NCI-H460 (cell line): ENCODE measurements around the gene ZDHHC9. TPM values are rescaled to one million over a fixed set of nuclear protein-coding genes. Genes with fewer than 3 reads are reported as not detected.

Experiments used
- DNase-seq: peaks from one replicate; pipeline ENCODE4 v3.0.0-alpha.2; 2016; ENCODE audit warnings: low read depth; ENCODE audit errors: extremely low read depth
- small RNA-seq, 2 experiments: library from RNA; depleted of rRNA; stranded (forward); fragments of <200 nt; gene quantifications; one replicate each; pipeline ENCODE3, GENCODE V24; 2014
- total RNA-seq: library from RNA; depleted of rRNA; stranded (reverse); fragments of >200 nt; shearing (Covaris generic); gene quantifications from 2 replicates; pipeline ENCODE4 v1.2.3, GENCODE V29; 2014; rRNA removed

The ZDHHC9 gene
- total RNA-seq, 1 experiment from 2014 or later, result 48.7 TPM

DNA sequence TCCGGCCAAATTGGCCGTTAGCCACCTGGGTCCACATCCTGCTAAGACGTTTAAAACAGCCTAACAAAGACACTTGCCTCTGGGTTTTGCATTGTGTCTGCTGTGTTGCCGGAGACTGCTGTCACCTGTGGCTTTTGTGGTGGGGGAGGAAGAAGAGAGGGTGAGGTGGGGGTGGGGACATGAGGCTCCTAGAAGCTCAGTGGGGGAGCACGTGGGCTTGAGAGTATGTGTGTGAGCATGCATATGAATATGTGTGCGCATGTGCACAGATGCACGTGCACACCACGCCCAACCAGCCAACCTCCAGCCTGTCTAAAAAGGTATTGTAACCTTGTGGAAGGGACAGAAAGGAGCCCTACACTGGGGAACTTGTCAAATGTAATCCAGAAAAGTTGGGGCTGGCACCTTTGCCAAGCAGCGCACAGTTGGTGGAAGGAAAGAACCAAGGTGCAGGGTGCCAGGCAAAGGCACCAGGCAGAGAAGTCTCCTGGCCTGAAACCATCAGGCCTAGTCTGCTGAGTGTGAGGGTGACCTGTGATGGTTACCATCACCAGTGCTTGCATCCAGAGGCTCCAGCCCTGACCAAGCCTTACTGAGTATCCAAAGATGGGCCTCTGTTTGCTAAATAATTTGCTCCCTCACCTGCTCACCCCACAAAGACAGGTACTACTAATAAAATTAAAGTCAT, 74.1 kb downstream of the ZDHHC9 start:
- DNase-seq, result no peak

DNA sequence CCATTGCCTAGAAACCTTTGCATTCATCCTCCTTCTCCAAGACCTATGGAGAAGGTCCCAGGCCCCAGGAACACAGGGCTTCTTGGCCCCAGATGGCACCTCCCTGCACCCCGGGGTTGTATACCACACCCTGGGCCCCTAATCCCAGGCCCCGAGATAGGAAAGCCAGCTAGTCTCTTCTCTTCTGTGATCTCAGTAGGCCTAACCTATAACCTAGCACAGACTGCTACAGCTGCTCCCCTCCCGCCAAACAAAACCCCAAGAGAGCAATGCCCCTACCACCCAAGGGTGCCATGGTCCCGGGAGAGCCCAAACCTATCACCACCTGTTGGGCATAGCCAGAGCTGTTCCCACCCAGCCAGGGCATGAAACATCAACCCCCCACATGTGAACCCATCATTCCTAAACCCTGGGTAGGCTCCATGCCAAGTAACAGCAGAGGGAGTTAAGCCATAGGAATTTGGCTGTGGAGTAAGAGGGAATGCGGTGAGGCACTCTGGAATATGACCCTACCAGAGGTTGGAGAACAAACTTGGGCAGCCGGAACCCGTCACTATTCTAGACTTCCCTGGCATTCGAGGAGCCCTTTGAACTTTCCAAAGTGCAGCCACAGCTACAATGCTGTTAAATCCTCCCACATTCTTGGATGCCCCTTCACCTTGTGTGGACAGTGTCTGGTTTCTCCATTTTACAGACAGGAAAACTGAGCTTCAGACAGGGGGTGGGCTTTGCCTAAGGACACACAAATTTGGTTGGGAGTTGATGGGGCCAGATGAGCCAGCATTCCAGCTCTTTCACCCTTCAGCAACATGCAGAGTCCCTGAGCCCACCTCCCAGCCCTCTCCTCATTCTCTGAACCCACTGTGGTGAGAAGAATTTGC, 74.9 kb downstream of the ZDHHC9 start:
- DNase-seq, result no peak

GRCh38 chrX:129768186-129768585, 75.5 kb downstream of the ZDHHC9 start:
- no peak for DNase-seq

DNA sequence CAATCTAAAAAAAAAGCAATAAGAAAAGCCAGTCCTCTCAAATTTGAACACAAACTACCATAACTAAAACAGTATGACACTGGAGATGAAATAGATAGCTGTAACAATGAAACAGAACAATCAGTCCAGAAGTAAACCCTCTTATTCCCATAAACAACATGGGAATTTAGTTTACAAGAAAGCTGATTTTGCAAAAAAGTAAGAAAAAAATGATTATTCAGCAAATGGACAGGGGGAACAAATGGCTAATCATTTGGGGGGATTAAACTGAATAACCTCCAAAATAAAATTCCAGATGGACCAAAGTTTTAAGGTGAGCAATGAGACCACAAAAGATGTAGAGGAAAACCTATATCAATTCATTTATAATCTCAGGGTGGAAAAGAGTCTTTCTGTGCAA, 80.0 kb downstream of the ZDHHC9 start:
- no peak for DNase-seq

GRCh38 chrX:129762448-129762847, 81.2 kb downstream of the ZDHHC9 start:
- DNase-seq, result no peak

DNA sequence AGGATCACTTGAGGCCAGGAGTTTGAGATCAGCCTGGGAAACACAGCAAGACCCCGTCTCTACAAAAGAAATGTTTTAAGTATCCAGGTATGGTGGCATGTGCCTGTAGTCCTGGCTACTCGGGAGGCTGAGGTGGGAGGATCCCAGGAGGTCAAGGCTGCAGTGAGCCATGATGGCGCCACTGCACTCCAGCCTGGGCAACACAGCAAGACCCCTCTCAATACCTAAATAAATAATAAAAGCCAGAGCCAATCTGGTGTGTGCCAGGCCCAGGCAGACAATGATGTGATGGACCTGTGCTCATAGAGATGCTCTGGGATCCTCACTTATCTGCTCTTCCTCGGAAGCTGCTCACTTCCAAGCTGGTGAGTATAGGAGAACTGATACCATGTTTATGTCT, 82.1 kb downstream of the ZDHHC9 start:
- no peak for DNase-seq

- DNase-seq, result no peak
Observed at GRCh38 chrX:129760981-129761380, 82.7 kb downstream of the ZDHHC9 start.

DNA sequence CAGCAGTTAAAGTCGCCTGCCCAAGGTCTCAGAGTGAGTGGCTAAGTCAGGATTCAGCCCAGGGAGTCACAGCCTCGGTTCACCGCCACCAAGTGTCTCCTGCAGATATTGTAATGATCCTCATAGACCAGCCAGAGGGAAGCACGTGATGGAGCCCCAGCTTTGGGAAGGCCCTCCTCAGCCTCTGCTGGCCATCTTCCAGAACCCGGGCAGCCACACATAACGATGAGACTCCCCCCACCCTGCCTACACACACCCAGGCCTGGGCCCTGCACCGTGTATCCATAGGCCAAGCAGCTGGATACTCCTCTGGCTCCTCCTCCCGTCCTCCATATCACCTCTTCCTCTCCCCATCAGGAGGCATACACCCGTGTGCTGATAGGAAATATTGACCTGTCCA, 83.5 kb downstream of the ZDHHC9 start:
- DNase-seq, result no peak

DNA sequence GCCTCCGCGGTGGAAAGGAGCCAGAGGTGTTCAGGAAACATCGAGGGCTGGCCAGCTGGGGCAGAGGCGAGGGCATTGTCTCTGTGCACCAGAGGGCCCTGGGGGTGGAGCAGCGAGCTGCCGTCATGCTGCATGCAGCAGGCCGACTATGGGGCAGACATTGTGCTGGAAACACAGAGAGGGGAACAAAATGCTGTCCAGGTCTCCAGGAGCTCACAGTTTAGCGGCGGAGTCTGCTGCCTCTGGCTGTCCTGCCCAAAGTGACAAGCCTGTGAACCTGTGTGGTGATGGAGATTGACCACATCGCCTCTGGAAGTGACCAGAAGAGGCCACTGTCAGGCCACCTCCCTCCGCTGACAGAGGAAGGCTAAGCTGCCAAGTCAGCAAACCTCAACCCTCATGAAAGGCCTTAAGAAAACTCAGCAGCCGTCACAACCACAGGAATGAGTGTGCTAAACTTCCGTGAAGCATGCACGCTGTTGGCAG, 84.1 kb downstream of the ZDHHC9 start:
- no peak for DNase-seq

GRCh38 chrX:129755779-129756650, 87.7 kb downstream of the ZDHHC9 start:
- DNase-seq, result no peak

DNA sequence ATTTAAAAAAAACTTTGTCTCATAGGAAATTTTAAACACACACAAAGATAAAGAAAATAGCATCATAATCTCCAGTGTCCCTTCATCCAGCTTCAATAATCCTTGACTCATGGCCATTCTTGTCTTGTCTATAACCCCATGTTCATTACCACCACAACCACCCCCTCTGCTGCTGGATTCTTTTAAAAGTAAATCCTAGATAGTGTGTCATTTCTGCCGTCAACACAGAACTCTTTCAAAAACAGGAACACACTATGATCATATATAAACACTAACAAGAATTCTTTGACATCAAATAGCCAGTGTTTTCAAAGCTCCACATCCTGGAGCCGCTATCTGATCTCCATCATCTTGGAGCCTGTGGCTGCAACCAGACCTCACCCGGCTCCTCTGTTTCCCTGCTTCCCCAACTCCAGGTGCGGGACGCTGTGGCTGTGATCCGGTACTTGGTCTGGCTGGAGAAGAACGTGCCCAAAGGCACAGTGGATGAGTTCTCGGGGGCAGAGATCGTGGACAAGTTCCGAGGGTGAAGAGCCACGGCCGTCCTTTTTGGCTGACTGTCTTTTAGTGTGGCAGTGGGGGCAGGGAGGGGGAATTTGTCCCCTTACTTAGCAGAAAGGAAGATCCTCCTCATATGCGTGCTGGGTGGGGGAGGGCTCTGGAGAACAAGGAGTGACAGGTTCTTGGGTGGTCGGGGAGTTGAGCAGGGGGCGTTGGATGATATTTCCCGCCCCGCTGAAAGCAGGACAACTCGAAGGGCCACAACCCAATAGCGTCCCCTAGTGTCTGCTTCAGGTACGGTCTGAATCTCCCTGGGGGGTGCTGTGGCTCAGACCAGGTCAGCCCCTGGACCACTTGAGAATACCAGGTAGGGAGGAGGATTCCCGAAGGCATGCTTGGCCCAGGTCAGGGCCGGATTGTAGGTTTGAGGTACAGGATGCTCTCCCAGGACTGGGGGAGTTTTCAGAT, 89.3 kb downstream of the ZDHHC9 start:
- no peak for DNase-seq

Small RNA genes lying within 50 kb of the gene (small RNA-seq; reads per million reads assigned to genes)
- 0 reads per million in 2 experiments for gene RF00017

Other genes with a start within 250 kb of the ZDHHC9 start
- 8.9 and 9.8 TPM in 2 replicates for gene APLN, start 188.9 kb downstream of the ZDHHC9 start, total RNA-seq
- gene XPNPEP2, start 104.9 kb downstream of the ZDHHC9 start, total RNA-seq, result not detected in 2 replicates
- not detected in 2 replicates for gene SASH3, start 63.9 kb downstream of the ZDHHC9 start, total RNA-seq
- gene UTP14A, start 62.3 kb upstream of the ZDHHC9 start, total RNA-seq, result 50.9 and 53.6 TPM in 2 replicates
- gene BCORL1, start 138.7 kb upstream of the ZDHHC9 start, total RNA-seq, result 2.0 and 2.8 TPM in 2 replicates